NCI-H1105 (cell line): ENCODE results near the gene RBMS1.
A peak's percentile ranks its signal among the peaks of the same experiment; 100 is the strongest.
"Not testable (repeated sequence)": the region's sequence is repeated elsewhere in the genome, so short reads cannot be mapped to it uniquely, and the experiment has no call there.

ENCODE experiments used
- DNase-seq: peaks from one replicate; lab custom pipeline; 2025; lab: John Stamatoyannopoulos, UW

RBMS1 gene

GRCh38 chr2:160502478-160502877 is 8.9 kb upstream of the RBMS1 start:
- DNase-seq, result no peak

DNA sequence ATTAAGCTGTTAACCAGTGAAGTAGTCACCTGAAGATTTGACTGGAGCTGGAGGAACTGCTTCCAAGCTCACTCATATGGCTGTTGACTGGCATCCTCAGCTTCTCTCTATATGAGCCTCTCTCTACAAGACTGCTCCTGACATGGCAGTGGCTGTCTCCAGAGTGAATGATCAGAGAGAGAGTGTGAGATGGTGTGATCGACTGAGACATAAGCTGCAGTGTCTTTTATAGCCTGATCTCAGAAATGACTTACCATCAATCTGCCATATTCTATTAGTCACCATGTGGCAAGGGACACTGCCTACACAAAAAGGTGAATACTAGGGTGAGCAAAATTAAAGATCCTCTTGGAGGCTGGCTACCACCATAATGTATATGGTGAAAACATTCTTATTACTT is 7.8 kb upstream of the RBMS1 start:
- no peak for DNase-seq

DNA sequence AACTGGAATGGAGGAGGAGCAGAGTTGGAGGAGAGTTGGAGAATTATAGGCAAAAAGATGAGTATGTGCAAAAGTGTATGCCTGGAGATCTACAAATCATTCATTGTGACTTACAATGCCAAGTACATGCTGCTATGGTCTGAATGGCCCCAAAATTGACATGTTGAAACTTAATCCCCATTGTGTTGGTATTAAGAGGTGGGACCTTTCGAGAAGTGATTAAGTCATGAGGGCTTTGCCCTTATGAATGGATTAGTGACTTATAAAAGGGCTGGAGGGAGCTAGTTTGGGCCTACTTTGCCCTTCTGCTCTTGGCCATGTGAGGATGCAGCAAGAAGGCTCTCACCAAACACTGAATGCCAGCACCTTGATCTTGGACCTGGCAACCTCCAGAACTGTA is 6.3 kb upstream of the RBMS1 start:
- no peak for DNase-seq

- no peak for DNase-seq
These were observed 4.5 kb upstream of the RBMS1 start for GRCh38 chr2:160498137-160498536.

DNA sequence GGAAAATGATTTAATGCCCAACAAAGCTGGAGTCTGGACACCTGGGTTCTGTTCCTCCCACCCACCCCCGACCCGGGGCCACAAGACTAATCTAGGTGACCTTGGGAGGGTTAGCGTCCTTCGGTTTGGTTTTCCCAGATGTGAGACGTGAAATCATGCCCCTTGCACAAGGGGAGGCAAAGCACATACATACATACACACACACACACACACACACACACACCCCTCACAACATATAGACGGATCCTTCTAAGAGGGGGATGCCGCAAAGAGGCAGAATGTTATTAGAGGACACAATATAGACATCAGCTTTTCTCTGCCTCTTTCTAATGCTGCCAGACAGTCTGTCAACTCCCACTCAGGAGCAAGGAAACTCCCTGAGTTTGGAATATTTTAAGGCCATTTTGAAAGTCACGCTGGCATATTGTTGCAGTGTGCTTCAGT is 616 bp upstream of the RBMS1 start:
- peak; percentile 18 for DNase-seq

GRCh38 chr2:160492401-160493226 is 993 bp downstream of the RBMS1 start:
- DNase-seq, result peak; percentile 58

- DNase-seq, result no peak
These were observed 1.7 kb downstream of the RBMS1 start for GRCh38 chr2:160491911-160492371.

- DNase-seq, result no peak
These were observed 2.6 kb downstream of the RBMS1 start for GRCh38 chr2:160490733-160491685.

DNA sequence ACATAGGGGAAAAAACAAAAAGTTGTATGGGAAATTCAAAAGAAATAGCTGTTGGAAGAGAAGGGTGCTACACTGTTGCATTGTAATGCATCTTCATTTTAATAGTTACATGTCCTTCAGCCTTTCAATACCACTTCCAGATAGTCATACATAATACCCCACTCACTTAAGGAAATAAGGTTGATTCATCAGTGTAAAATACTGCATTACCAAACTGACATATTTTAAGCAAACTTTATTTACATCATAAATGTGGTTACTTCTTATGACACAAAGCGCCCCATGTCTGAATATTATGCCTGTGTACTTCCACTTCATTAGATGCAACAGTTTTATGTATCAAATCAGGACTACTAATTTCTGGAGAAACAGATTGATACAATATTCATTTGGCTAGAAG is 4.5 kb downstream of the RBMS1 start:
- no peak for DNase-seq

DNA sequence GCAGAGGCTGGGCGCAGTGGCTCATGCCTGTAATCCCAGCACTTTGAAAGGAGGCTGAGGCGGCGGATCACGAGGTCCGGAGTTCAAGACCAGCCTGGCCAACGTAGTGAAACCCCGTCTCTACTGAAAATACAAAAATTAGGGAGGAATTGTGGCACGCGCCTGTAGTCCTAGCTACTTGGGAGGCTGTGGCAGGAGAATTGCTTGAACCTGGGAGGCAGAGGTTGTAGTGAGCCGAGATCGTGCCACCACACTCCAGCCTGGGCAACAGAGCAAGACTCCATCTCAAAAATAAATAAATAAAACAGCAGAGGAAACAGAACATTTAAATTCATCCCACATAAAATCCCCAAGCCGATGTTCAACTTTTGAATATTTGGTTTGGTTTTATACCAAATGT is 5.3 kb downstream of the RBMS1 start:
- not testable (repeated sequence) for DNase-seq

- no peak for DNase-seq
These were observed 7.3 kb downstream of the RBMS1 start for GRCh38 chr2:160486341-160486740.

- DNase-seq, result no peak
These were observed 8.6 kb downstream of the RBMS1 start for GRCh38 chr2:160484859-160485520.

DNA sequence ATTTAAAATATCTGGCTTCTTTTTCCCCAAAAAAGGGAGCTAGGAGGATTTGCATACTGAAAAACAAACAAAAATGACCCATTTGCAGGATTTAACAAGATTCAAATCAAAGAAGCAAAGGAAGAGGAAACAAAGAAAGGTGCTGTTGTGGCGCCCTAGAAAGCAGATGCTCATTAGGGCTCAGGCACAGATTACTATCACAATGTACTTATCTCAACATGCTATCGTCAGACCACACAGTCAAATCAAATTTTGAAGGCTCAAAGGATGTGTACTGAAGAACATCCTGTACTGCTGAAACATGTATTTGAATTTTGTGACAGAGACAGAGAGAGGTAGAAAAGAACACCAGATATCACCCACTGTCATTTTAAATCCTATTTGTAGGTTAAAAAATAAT is 10.9 kb downstream of the RBMS1 start:
- no peak for DNase-seq

DNA sequence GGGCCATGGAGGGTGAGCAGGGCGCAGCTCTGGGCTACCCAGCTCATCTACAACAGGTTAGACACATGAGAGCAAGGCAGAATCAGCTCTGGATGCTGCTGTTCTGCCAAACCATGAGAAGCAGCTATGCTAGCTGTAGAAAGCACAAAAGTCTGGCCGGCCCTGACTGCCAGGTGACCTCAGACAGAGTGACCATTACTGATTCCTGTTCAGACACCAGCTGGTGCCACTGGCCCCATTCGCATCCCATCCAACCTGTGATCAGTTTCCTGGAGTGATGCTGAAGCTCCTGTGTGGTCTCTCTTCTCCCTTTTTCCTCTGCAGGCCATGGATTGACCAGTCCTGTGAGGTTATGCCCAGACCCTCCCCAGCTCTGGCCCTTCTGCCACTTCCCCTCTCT is 14.3 kb downstream of the RBMS1 start:
- no peak for DNase-seq

DNA sequence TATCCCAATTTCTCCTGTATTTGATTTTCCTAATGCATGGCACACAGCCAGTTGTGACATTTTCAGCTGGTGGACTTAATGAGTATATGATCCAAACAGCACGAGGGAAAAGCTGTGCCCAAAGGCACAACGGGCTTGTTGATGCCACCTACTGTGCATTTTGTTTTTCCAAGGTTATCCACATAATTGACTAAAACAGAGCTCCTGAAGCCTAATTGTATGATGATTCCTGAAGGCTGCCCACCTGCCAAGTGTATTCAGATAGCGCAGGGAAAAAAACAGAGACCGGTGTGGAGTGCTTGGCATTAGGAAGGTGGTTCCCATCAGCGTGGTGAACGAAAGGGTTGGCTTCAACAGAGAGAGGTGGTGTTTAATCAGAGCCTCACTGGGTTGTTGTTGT is 14.9 kb downstream of the RBMS1 start:
- DNase-seq, result peak; percentile 56

- no peak for DNase-seq
These were observed 16.6 kb downstream of the RBMS1 start for GRCh38 chr2:160477032-160477431.

- no peak for DNase-seq
These were observed 18.5 kb downstream of the RBMS1 start for GRCh38 chr2:160474891-160475787.

DNA sequence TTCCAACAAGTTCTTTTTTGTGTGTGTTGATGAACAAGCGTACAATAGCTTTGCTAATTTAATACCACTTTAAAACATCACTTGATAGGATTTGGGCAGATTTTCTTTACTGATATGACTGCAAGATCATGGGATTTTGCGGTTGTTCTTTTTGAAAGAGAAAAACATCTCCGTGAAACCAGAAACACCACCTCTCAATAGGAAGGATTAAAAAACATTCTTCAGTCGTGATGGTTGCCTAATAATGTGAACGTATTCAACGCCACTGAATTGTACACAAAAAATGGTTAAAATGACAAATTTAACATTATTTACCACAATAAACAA is 19.3 kb downstream of the RBMS1 start:
- DNase-seq, result no peak

DNA sequence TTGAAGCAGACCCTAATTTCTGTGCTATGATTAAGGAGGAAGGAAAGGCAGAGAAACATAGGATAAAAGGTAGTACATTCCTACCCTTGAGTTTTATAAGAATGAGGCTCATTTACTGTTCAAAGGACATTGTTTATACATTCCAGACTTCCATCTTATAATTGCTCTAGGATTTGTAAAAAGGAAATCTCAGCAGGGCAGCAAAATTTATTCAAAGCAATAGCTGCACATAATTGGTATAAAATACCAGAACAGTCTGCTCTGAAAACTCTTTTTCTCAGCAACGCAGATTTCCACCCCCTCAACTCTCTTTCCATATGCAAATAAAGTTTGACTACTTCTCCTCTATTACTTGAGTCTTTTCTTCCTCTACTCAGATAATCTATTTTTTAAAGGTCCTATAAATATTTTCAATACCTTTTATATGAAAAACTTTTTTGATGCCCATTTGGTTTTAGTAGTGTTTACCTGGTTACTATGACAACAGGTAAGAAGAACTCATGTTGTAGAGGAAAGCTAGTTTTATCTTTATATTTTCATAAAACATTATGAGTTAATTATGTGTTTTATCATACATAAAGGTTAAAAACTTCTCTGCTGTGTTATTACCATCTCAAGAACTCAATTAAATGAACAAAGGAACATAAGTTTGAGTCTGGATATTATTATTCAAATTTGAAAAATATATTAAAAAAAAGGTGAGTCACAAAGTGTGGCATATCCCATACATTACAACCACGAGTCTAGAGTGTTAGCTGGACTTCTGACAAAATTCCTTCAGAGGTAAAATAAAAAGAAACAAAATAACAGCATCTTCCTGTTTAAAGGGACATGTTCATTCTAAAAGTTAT is 19.9 kb downstream of the RBMS1 start:
- no peak for DNase-seq

- peak; percentile 56 for DNase-seq
These were observed 20.8 kb downstream of the RBMS1 start for GRCh38 chr2:160472839-160473251.
